ACHN (cell line): ENCODE data around the gene KIAA1191.
A peak's percentile ranks its signal among the peaks of the same experiment; 100 is the strongest.
"Not testable (repeated sequence)": the region's sequence is repeated elsewhere in the genome, so short reads cannot be mapped to it uniquely, and the experiment has no call there.

Source experiments
- DNase-seq: peaks from one replicate; pipeline ENCODE4 v3.0.0-alpha.2; 2015
- in situ Hi-C: cut with HindIII; loops from 2 replicates; pipeline ENCODE4 v1.10.0; 2017; ENCODE audit warnings: low sequenced_read_pairs, low pct_ligation_motif_present, low pct_unique_long_range_greater_than_20kb

Gene KIAA1191

GRCh38 chr5:176361437-176362232 lies at the start of gene KIAA1191:
Gene KIAA1191 (minus strand): TSS chr5:176361764. CDS start chr5:176359508, 2,256 bp downstream.
- in situ Hi-C loops = no loop called here
- peak; percentile 88 for DNase-seq

- in situ Hi-C loops = no loop called here
These were observed 49.1 kb upstream of the KIAA1191 start for GRCh38 chr5:176410486-176411180.

GRCh38 chr5:176409765-176410164 lies 48.2 kb upstream of the KIAA1191 start:
- in situ Hi-C loops = no loop called here
- DNase-seq = no peak

More at GRCh38 chr5:176410486-176411180, 49.1 kb upstream of the KIAA1191 start:
- DNase-seq = no peak

GRCh38 chr5:176408590-176408989 lies 47.0 kb upstream of the KIAA1191 start:
- in situ Hi-C loops = no loop called here
- DNase-seq = no peak

GRCh38 chr5:176408252-176408573 lies 46.6 kb upstream of the KIAA1191 start:
- in situ Hi-C loops, DNase-seq: not testable (repeated sequence)

GRCh38 chr5:176407456-176408251 lies 46.1 kb upstream of the KIAA1191 start:
- no peak for DNase-seq
- in situ Hi-C loops = no loop called here

GRCh38 chr5:176406436-176407052 lies 45.0 kb upstream of the KIAA1191 start:
- in situ Hi-C loops = no loop called here
- no peak for DNase-seq

- in situ Hi-C loops = no loop called here
- no peak for DNase-seq
These were observed 44.3 kb upstream of the KIAA1191 start for GRCh38 chr5:176405656-176406435.

- in situ Hi-C loops = no loop called here
- no peak for DNase-seq
These were observed 40.0 kb upstream of the KIAA1191 start for GRCh38 chr5:176401281-176402205.

GRCh38 chr5:176400382-176401156 lies 39.0 kb upstream of the KIAA1191 start:
- in situ Hi-C loops = no loop called here

GRCh38 chr5:176397736-176398420 lies 36.3 kb upstream of the KIAA1191 start:
- DNase-seq = no peak
- in situ Hi-C loops = no loop called here

More at GRCh38 chr5:176400382-176401156, 39.0 kb upstream of the KIAA1191 start:
- no peak for DNase-seq

- DNase-seq = no peak
- in situ Hi-C loops = no loop called here
These were observed 34.8 kb upstream of the KIAA1191 start for GRCh38 chr5:176396330-176396729.

- in situ Hi-C loops = no loop called here
- DNase-seq = no peak
These were observed 33.5 kb upstream of the KIAA1191 start for GRCh38 chr5:176394881-176395675.

GRCh38 chr5:176394096-176394495 lies 32.5 kb upstream of the KIAA1191 start:
- in situ Hi-C loops = no loop called here
- DNase-seq = no peak

GRCh38 chr5:176392526-176392925 lies 31.0 kb upstream of the KIAA1191 start:
- DNase-seq = no peak
- in situ Hi-C loops = no loop called here
